Nephron progenitor cell (in vitro differentiated cells): ENCODE data around the gene GRIN2D.
A peak's percentile ranks its signal among the peaks of the same experiment; 100 is the strongest.

Experiments
- DNase-seq: peaks from one replicate; pipeline ENCODE4 v3.0.0; 2021
- H3K27ac Mint-ChIP-seq: 2 replicates; pipeline ENCODE4 v1.8.0; 2021; ENCODE audit warnings: mild to moderate bottlenecking, moderate library complexity, mixed read lengths
- H3K27me3 Mint-ChIP-seq: 2 replicates; pipeline ENCODE4 v1.8.0; 2021; ENCODE audit warnings: mild to moderate bottlenecking, low read depth, mixed read lengths; ENCODE audit not compliant: poor library complexity
- H3K36me3 Mint-ChIP-seq: 2 replicates; pipeline ENCODE4 v1.8.0; 2021; ENCODE audit warnings: low read depth, mixed read lengths
- H3K4me1 Mint-ChIP-seq: 2 replicates; pipeline ENCODE4 v1.8.0; 2021; ENCODE audit warnings: mixed read lengths
- H3K4me3 Mint-ChIP-seq: 2 replicates; pipeline ENCODE4 v1.8.0; 2021; ENCODE audit warnings: mild to moderate bottlenecking, moderate library complexity, mixed read lengths
- H3K9me3 Mint-ChIP-seq: 2 replicates; pipeline ENCODE4 v1.8.0; 2021; ENCODE audit warnings: mild to moderate bottlenecking, moderate library complexity, mixed read lengths
- TF ChIP-seq, protein P1 (sequence below): fragments of 200-600 bp; sonication (generic); IDR thresholded peaks from 2 replicates; pipeline ENCODE4 v1.5.0; 2021; ENCODE audit warnings: antibody characterized with exemption

Gene GRIN2D

DNA sequence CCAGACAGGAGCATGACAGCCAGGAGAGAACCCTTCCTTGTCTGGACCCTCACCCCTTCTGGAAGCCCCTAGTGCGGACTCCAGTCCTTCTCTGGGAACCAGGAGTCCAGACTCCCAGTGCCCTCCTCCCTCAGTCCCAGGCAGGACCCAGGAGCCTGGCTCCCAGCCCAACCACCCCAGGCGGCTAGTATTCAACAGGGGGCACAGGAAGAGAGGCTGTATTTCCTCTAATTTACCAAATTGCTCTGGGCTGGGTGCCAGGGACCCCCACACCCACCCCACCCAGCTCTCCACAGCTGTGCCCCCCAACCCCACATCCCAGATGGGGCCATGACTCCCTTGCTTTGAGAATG lies 3.3 kb downstream of the GRIN2D start:
- Mint-ChIP-seq H3K36me3 (no peaks in the 10 kb centered on the region), H3K4me3 (peak overlapping the region; percentile 86), H3K9me3 (no peaks in the 10 kb centered on the region), H3K27ac (no peak overlapping the region), H3K4me1 (peaks cover 80% of the 10 kb centered on the region), H3K27me3 (peaks cover 27% of the 10 kb centered on the region)
- no peak for DNase-seq
- TF ChIP-seq, protein P1, sequence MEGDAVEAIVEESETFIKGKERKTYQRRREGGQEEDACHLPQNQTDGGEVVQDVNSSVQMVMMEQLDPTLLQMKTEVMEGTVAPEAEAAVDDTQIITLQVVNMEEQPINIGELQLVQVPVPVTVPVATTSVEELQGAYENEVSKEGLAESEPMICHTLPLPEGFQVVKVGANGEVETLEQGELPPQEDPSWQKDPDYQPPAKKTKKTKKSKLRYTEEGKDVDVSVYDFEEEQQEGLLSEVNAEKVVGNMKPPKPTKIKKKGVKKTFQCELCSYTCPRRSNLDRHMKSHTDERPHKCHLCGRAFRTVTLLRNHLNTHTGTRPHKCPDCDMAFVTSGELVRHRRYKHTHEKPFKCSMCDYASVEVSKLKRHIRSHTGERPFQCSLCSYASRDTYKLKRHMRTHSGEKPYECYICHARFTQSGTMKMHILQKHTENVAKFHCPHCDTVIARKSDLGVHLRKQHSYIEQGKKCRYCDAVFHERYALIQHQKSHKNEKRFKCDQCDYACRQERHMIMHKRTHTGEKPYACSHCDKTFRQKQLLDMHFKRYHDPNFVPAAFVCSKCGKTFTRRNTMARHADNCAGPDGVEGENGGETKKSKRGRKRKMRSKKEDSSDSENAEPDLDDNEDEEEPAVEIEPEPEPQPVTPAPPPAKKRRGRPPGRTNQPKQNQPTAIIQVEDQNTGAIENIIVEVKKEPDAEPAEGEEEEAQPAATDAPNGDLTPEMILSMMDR = no peak

DNA sequence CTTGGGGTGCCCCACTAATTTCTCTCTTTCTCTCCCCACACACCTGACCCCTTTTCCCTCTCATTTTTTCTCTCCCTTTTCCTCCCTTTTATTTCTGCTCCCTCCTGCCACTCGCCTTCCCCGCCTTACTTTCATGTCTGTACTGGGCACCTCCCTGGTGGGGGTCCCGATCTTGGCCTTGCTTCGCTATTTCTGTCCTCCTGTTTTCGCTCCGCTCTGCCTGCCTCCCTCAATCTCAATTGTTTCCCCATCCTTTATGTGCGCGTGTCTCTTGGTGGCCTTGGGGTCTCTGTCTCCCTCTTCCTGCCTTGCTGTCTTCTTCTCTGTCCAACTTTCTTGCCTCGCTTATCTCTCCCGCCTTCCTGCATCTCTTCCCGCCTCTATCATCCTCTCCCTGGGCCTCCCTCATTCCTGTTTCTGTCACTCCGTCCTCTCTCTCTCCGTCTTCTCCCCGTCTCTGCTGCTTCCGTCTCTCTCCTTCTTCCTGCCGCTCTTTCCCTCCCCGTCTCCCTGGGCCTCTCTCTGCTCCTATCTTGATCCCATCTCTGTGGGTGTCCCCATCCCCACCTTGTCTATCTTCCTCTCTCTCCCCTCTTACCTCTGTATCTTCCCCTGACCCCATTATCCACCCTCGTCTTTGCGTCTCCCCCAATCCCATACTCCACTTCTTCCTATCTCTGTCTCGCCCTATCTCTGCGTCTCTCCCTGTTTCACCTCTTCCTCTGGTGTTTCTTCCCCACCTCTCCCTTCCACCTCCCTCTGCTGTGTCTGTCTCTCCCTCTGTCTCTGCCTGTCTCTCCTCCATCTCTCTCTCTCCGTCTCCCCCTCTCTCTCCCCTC lies 4.0 kb downstream of the GRIN2D start:
- peak overlapping the region; percentile 84 for H3K4me3 Mint-ChIP-seq
- H3K27me3 Mint-ChIP-seq = peaks cover 27% of the 10 kb centered on the region
- no peak overlapping the region for H3K27ac Mint-ChIP-seq
- H3K36me3 Mint-ChIP-seq = no peaks in the 10 kb centered on the region
- no peaks in the 10 kb centered on the region for H3K9me3 Mint-ChIP-seq
- no peak for DNase-seq
- H3K4me1 Mint-ChIP-seq = peaks cover 81% of the 10 kb centered on the region
- TF ChIP-seq, protein P1 = no peak

GRCh38 chr19:48398102-48398374 lies 4.6 kb downstream of the GRIN2D start:
- peak overlapping the region; percentile 84 for H3K4me3 Mint-ChIP-seq
- no peaks in the 10 kb centered on the region for H3K9me3 Mint-ChIP-seq
- TF ChIP-seq, protein P1 = no peak
- H3K4me1 Mint-ChIP-seq = peaks cover 75% of the 10 kb centered on the region
- H3K27me3 Mint-ChIP-seq = peaks cover 27% of the 10 kb centered on the region
- H3K27ac Mint-ChIP-seq = no peak overlapping the region
- DNase-seq = no peak
- H3K36me3 Mint-ChIP-seq = no peaks in the 10 kb centered on the region

DNA sequence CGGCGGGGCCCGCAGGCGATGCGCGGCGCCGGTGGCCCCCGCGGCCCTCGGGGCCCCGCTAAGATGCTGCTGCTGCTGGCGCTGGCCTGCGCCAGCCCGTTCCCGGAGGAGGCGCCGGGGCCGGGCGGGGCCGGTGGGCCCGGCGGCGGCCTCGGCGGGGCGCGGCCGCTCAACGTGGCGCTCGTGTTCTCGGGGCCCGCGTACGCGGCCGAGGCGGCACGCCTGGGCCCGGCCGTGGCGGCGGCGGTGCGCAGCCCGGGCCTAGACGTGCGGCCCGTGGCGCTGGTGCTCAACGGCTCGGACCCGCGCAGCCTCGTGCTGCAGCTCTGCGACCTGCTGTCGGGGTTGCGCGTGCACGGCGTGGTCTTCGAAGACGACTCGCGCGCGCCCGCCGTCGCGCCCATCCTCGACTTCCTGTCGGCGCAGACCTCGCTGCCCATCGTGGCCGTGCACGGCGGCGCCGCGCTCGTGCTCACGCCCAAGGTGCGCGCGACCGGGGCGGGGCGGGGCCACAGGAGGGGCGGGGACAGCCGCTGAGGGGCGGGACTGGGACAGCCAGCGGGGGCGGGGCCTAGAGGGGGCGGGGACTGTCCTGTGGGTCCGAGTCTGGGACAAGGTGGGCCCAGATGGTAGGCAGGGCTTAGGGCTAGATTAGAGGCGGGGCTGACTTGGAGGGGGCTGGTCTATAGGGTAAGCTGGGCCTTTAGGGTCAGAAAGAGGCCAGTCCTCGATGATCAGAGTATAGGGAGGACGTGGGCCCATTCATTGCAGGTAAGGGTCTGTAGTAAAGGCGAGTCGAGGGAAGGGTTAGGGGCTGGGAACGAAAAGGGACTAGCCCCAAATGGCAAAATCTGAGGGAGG lies 5.1 kb downstream of the GRIN2D start:
- peaks cover 79% of the 10 kb centered on the region for H3K4me1 Mint-ChIP-seq
- H3K4me3 Mint-ChIP-seq = peak overlapping the region; percentile 84
- DNase-seq = peak; percentile 93
- H3K36me3 Mint-ChIP-seq = no peaks in the 10 kb centered on the region
- TF ChIP-seq, protein P1 = no peak
- H3K27me3 Mint-ChIP-seq = peaks cover 27% of the 10 kb centered on the region
- H3K9me3 Mint-ChIP-seq = no peaks in the 10 kb centered on the region
- no peak overlapping the region for H3K27ac Mint-ChIP-seq

GRCh38 chr19:48400018-48400742 lies 6.7 kb downstream of the GRIN2D start:
- Mint-ChIP-seq H3K4me3 (peak overlapping the region; percentile 62), H3K36me3 (no peaks in the 10 kb centered on the region), H3K9me3 (no peaks in the 10 kb centered on the region), H3K4me1 (peaks cover 65% of the 10 kb centered on the region), H3K27me3 (peaks cover 23% of the 10 kb centered on the region), H3K27ac (peak overlapping the region; percentile 91)
- peak; percentile 48 for DNase-seq
- TF ChIP-seq, protein P1 = no peak
